SK-N-SH treated with all-trans-retinoic acid at 6 μM for 48 hours (cell line): ENCODE measurements around the gene FAF1.

Source experiments
- GLIS3 ChIP-seq: fragments of 250-450 bp; sonication (Bioruptor Pico); IDR thresholded peaks from 2 replicates; pipeline ENCODE4 v1.5.0; 2020; ENCODE audit warnings: mild to moderate bottlenecking, moderate library complexity
- PATZ1 ChIP-seq: fragments of 250-450 bp; sonication (Bioruptor Pico); IDR thresholded peaks from 2 replicates; pipeline ENCODE4 v1.8.0; 2020; ENCODE audit warnings: mild to moderate bottlenecking, moderate library complexity, borderline replicate concordance
- TSHZ2 ChIP-seq: fragments of 250-450 bp; sonication (Bioruptor Pico); IDR thresholded peaks from 2 replicates; pipeline ENCODE4 v1.5.0; 2020; ENCODE audit warnings: mild to moderate bottlenecking, moderate library complexity
- ZC3H10 ChIP-seq: fragments of 250-450 bp; sonication (Bioruptor Pico); IDR thresholded peaks from 2 replicates; pipeline ENCODE4 v1.5.1; 2021; ENCODE audit warnings: mild to moderate bottlenecking, moderate library complexity

GRCh38 chr1:50930193-50930592 lies 29.9 kb downstream of the FAF1 start:
- no peak for TF ChIP-seq TSHZ2
- no peak for TF ChIP-seq PATZ1 (CRISPR knock-in tag)
- no peak for TF ChIP-seq ZC3H10 (CRISPR knock-in tag)
- no peak for TF ChIP-seq GLIS3 (CRISPR knock-in tag)
